SU-DHL-6 (cell line): ENCODE measurements around the gene NUP62.

Source experiments
- EZH2phosphoT487 ChIP-seq: fragments of 200-600 bp; sonication (generic), shearing (Covaris generic); conservative IDR thresholded peaks from 2 replicates; pipeline ENCODE4 v1.6.1; 2018; ENCODE audit warnings: mild to moderate bottlenecking, antibody characterized with exemption, low read length, moderate library complexity, mixed read lengths
- TF ChIP-seq, protein P1 (sequence below): fragments of 200-600 bp; sonication (generic); IDR thresholded peaks from one replicate; pipeline ENCODE4 v1.5.1; 2017; ENCODE audit warnings: antibody characterized with exemption, mild to moderate bottlenecking, low read length, moderate library complexity; ENCODE audit not compliant: insufficient read depth, poor library complexity, severe bottlenecking

DNA sequence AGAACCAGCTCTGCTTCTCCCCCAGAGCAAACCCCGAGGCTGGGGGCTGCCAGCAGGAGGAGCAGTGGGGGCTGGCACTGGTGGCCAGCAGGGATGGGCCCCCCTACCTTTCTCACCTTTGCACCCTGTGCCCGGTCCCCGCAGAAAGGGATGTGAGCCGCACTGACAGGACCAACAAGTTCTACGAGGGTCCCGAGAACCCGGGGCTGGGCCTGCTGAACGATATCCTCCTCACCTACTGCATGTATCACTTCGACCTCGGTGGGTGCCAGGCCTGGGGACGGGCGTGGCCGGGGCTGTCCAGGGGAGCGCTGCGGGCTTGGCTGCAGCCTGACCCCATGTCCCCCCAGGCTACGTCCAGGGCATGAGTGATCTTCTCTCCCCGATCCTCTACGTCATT, 45.2 kb downstream of the NUP62 start:
- TF ChIP-seq, protein P1, sequence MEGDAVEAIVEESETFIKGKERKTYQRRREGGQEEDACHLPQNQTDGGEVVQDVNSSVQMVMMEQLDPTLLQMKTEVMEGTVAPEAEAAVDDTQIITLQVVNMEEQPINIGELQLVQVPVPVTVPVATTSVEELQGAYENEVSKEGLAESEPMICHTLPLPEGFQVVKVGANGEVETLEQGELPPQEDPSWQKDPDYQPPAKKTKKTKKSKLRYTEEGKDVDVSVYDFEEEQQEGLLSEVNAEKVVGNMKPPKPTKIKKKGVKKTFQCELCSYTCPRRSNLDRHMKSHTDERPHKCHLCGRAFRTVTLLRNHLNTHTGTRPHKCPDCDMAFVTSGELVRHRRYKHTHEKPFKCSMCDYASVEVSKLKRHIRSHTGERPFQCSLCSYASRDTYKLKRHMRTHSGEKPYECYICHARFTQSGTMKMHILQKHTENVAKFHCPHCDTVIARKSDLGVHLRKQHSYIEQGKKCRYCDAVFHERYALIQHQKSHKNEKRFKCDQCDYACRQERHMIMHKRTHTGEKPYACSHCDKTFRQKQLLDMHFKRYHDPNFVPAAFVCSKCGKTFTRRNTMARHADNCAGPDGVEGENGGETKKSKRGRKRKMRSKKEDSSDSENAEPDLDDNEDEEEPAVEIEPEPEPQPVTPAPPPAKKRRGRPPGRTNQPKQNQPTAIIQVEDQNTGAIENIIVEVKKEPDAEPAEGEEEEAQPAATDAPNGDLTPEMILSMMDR, result no peak
- TF ChIP-seq EZH2phosphoT487, result no peak
